Measurements from ENCODE around the gene CEP104.

GRCh38 chr1:3834701-3835100 is 22.3 kb downstream of the CEP104 start:
- TF ChIP-seq CTCF (IDR thresholded peaks at IDR 0.05) (no peak), POLR2AphosphoS5 (IDR thresholded peaks at IDR 0.05) (no peak)
